Measurements from ENCODE around the gene ACVR1C. TPM values are rescaled to one million over a fixed set of nuclear protein-coding genes. Genes with fewer than 3 reads are reported as not detected.

The ACVR1C gene
- total RNA-seq, 1 experiment from 2014 or later, result 1.2 TPM

DNA sequence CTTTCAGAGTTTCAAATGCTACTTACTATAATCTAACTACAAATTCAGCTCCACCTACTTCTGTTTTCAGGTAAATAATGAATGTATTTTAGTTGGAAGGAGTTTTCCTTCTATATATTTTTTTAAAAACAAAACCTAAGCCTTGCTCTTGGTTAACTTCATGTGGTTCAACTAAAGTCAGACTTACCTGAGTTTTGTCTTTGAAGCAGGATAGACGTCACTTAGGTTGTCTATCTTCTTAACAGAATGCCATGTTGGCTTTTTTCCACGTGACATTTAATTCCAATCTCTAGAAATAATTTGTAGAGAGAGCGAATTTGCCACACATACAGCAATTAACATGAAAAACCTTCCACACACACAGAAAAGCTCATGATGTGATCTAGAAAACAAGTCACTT, 140.9 kb downstream of the ACVR1C start:
- Histone ChIP-seq H3K4me2 (ENCODE audit: low read length) (no peak overlapping the region), H3K36me3 (ENCODE audit: control insufficient read depth in 1 of 2, insufficient read depth in 2 of 2, low read length in 2 of 2) (no peaks in the 10 kb centered on the region), H3K9me3 (ENCODE audit: control insufficient read depth in 1 of 2, insufficient read depth in 1 of 2, low read depth in 1 of 2, low read length in 2 of 2) (no peaks in the 10 kb centered on the region), H3K4me1 (ENCODE audit: control insufficient read depth in 1 of 2, insufficient read depth in 2 of 2, low read length in 2 of 2) (peaks cover 0 to 5% of the 10 kb centered on the region in 2 experiments; a peak in 1 of 4 replicates), H4K20me1 (ENCODE audit: insufficient read depth) (no peaks in the 10 kb centered on the region), H3K79me2 (ENCODE audit: insufficient read depth, low read length) (no peaks in the 10 kb centered on the region), H3K27ac (ENCODE audit: low read depth, low read length) (no peak overlapping the region), H3K9ac (ENCODE audit: low read length) (no peak overlapping the region), H3K4me3 (replicated peaks in 1 of 2; ENCODE audit: low read depth in 1 of 2, low read length in 2 of 2) (no peak overlapping the region), H3K27me3 (ENCODE audit: insufficient read depth, low read length) (no peaks in the 10 kb centered on the region), H2AFZ (ENCODE audit: low read depth, low read length, poor library complexity, severe bottlenecking) (no peak overlapping the region), H3K9me2 (ENCODE audit: insufficient read depth) (no peaks in the 10 kb centered on the region)
- ATAC-seq (no peak), DNase-seq (ENCODE audit: low read depth, low spot score) (no peak)
- CTCF ChIA-PET, result interaction anchor here (1.0 to 2.3 kb wide), 3 partner anchors 10 to 537 kb away, joined by 3 to 6 read pairs (median 6); no protein-coding TSS in a partner anchor
- intact Hi-C loops (cut with micrococcal nuclease), result no loop called here
- RAD21 ChIA-PET (ENCODE audit: low non-redundant PET in 1 of 2, low total read pairs in 2 of 2, uncharacterized antibody in 2 of 2, unreplicated experiment in 2 of 2), result no interaction called here
- POLR2A ChIA-PET, result no interaction called here
- TF ChIP-seq CTCF (IDR thresholded peaks at IDR 0.05 in 2 of 3, conservative IDR thresholded peaks at IDR 0.05 in 1 of 3; ENCODE audit: borderline replicate concordance in 1 of 3, insufficient read depth in 1 of 3, low read depth in 2 of 3, low read length in 2 of 3), result no peak
- no peak for TF ChIP-seq TCF7L2 (IDR thresholded peaks at IDR 0.05; ENCODE audit: borderline replicate concordance, extremely low read depth, insufficient read depth, insufficient read length)
- TF ChIP-seq SIN3A (IDR thresholded peaks at IDR 0.05; ENCODE audit: low read depth), result no peak
- TF ChIP-seq EZH2phosphoT487 (IDR thresholded peaks at IDR 0.05; ENCODE audit: borderline replicate concordance), result no peak
- no peak for TF ChIP-seq ZNF274 (IDR thresholded peaks at IDR 0.05; ENCODE audit: low read depth, low read length)
- TF ChIP-seq SP1 (IDR thresholded peaks at IDR 0.05; ENCODE audit: low read depth), result no peak
- no peak for TF ChIP-seq ZFX (IDR thresholded peaks at IDR 0.05)
- TF ChIP-seq ELF1 (IDR thresholded peaks at IDR 0.05; ENCODE audit: borderline replicate concordance, low read depth), result no peak
- TF ChIP-seq, protein P1, sequence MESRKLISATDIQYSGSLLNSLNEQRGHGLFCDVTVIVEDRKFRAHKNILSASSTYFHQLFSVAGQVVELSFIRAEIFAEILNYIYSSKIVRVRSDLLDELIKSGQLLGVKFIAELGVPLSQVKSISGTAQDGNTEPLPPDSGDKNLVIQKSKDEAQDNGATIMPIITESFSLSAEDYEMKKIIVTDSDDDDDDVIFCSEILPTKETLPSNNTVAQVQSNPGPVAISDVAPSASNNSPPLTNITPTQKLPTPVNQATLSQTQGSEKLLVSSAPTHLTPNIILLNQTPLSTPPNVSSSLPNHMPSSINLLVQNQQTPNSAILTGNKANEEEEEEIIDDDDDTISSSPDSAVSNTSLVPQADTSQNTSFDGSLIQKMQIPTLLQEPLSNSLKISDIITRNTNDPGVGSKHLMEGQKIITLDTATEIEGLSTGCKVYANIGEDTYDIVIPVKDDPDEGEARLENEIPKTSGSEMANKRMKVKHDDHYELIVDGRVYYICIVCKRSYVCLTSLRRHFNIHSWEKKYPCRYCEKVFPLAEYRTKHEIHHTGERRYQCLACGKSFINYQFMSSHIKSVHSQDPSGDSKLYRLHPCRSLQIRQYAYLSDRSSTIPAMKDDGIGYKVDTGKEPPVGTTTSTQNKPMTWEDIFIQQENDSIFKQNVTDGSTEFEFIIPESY (IDR thresholded peaks at IDR 0.05; ENCODE audit: extremely low read depth, insufficient replicate concordance, low read length), result no peak
- no peak for TF ChIP-seq POLR2A (IDR thresholded peaks at IDR 0.05; ENCODE audit: borderline replicate concordance, extremely low read depth, insufficient read depth, insufficient read length)
- BruUV-seq (replicated peaks), result no TSS peak
